IPS-20b (cell line): ENCODE measurements around the gene CHIT1.
A peak's percentile ranks its signal among the peaks of the same experiment; 100 is the strongest.
"Not testable (repeated sequence)": the region's sequence is repeated elsewhere in the genome, so short reads cannot be mapped to it uniquely, and the experiment has no call there.

Experiments
- H3K27ac ChIP-seq: one replicate; pipeline ENCODE4 v1.5.1; 2013; ENCODE audit warnings: low read length
- H3K27me3 ChIP-seq: 2 replicates; pipeline ENCODE4 v1.6.1; 2013; ENCODE audit warnings: mild to moderate bottlenecking, low read length, inconsistent platforms; ENCODE audit not compliant: insufficient read depth
- H3K36me3 ChIP-seq: 2 replicates; pipeline ENCODE4 v1.6.1; 2013; ENCODE audit warnings: low read depth, mild to moderate bottlenecking, inconsistent platforms, low read length, moderate library complexity; ENCODE audit not compliant: insufficient read depth
- H3K4me1 ChIP-seq: 2 replicates; pipeline ENCODE4 v1.6.1; 2013; ENCODE audit warnings: mild to moderate bottlenecking, control low read depth, inconsistent platforms, low read length, moderate library complexity; ENCODE audit not compliant: insufficient read depth
- H3K4me3 ChIP-seq: 2 replicates; pipeline ENCODE4 v1.5.1; 2013; ENCODE audit warnings: mild to moderate bottlenecking, low read length, inconsistent platforms
- H3K9ac ChIP-seq: 2 replicates; pipeline ENCODE4 v1.6.1; 2013; ENCODE audit warnings: low read depth, mild to moderate bottlenecking, inconsistent platforms, low read length, moderate library complexity
- H3K9me3 ChIP-seq: 2 replicates; pipeline ENCODE4 v1.6.1; 2013; ENCODE audit warnings: mild to moderate bottlenecking, low read depth, low read length, inconsistent platforms; ENCODE audit not compliant: insufficient read depth

Gene CHIT1

GRCh38 chr1:203272633-203273205 lies 43.2 kb upstream of the CHIT1 start:
- Histone ChIP-seq H3K27ac (no peak overlapping the region), H3K4me1 (no peaks in the 10 kb centered on the region; the same call in 1 of the 2 replicates), H3K9me3 (no peaks in the 10 kb centered on the region), H3K4me3 (peak overlapping the region; percentile 64; the same call in 1 of the 2 replicates), H3K9ac (peak overlapping the region; percentile 22; the same call in 1 of the 2 replicates), H3K27me3 (peaks cover 48% of the 10 kb centered on the region), H3K36me3 (no peaks in the 10 kb centered on the region)

GRCh38 chr1:203271962-203272632 lies 42.6 kb upstream of the CHIT1 start:
- H3K4me3 ChIP-seq, result no peak overlapping the region
- no peak overlapping the region for H3K9ac ChIP-seq
- no peaks in the 10 kb centered on the region for H3K36me3 ChIP-seq
- no peaks in the 10 kb centered on the region; the same call in 1 of the 2 replicates for H3K4me1 ChIP-seq
- peaks cover 49% of the 10 kb centered on the region for H3K27me3 ChIP-seq
- H3K9me3 ChIP-seq, result no peaks in the 10 kb centered on the region
- no peak overlapping the region for H3K27ac ChIP-seq

GRCh38 chr1:203271018-203271743 lies 41.7 kb upstream of the CHIT1 start:
- H3K27me3 ChIP-seq, result peaks cover 44% of the 10 kb centered on the region
- no peaks in the 10 kb centered on the region for H3K36me3 ChIP-seq
- H3K4me1 ChIP-seq, result no peaks in the 10 kb centered on the region; the same call in 1 of the 2 replicates
- H3K9ac ChIP-seq, result no peak overlapping the region
- H3K9me3 ChIP-seq, result no peaks in the 10 kb centered on the region
- H3K27ac ChIP-seq, result no peak overlapping the region
- H3K4me3 ChIP-seq, result no peak overlapping the region

GRCh38 chr1:203270448-203270847 lies 41.0 kb upstream of the CHIT1 start:
- H3K4me3 ChIP-seq, result no peak overlapping the region
- H3K36me3 ChIP-seq, result no peaks in the 10 kb centered on the region
- peaks cover 41% of the 10 kb centered on the region for H3K27me3 ChIP-seq
- H3K27ac ChIP-seq, result no peak overlapping the region
- H3K4me1 ChIP-seq, result no peaks in the 10 kb centered on the region; the same call in 1 of the 2 replicates
- no peak overlapping the region for H3K9ac ChIP-seq
- no peaks in the 10 kb centered on the region for H3K9me3 ChIP-seq

GRCh38 chr1:203269654-203270020 lies 40.2 kb upstream of the CHIT1 start:
- H3K4me1 ChIP-seq, result no peaks in the 10 kb centered on the region; the same call in 1 of the 2 replicates

GRCh38 chr1:203268901-203269653 lies 39.6 kb upstream of the CHIT1 start:
- H3K4me3 ChIP-seq, result no peak overlapping the region
- H3K36me3 ChIP-seq, result no peaks in the 10 kb centered on the region

More at GRCh38 chr1:203269654-203270020, 40.2 kb upstream of the CHIT1 start:
- H3K4me3 ChIP-seq, result no peak overlapping the region
- H3K27me3 ChIP-seq, result peaks cover 33% of the 10 kb centered on the region
- H3K9me3 ChIP-seq, result no peaks in the 10 kb centered on the region
- H3K9ac ChIP-seq, result no peak overlapping the region
- no peaks in the 10 kb centered on the region for H3K36me3 ChIP-seq
- H3K27ac ChIP-seq, result no peak overlapping the region

GRCh38 chr1:203267912-203268311 lies 38.4 kb upstream of the CHIT1 start:
- Histone ChIP-seq H3K36me3 (no peaks in the 10 kb centered on the region), H3K4me1 (no peaks in the 10 kb centered on the region; the same call in 1 of the 2 replicates), H3K4me3 (peak overlapping the region; percentile 81), H3K9me3 (no peaks in the 10 kb centered on the region), H3K27ac (no peak overlapping the region), H3K27me3 (peaks cover 16% of the 10 kb centered on the region), H3K9ac (peak overlapping the region; percentile 74; the same call in 1 of the 2 replicates)

More at GRCh38 chr1:203268901-203269653, 39.6 kb upstream of the CHIT1 start:
- Histone ChIP-seq H3K27me3 (peaks cover 28% of the 10 kb centered on the region), H3K9me3 (no peaks in the 10 kb centered on the region), H3K9ac (no peak overlapping the region), H3K4me1 (no peaks in the 10 kb centered on the region; the same call in 1 of the 2 replicates), H3K27ac (no peak overlapping the region)

- H3K9ac ChIP-seq, result peak overlapping the region; percentile 74; the same call in 1 of the 2 replicates
- no peaks in the 10 kb centered on the region; the same call in 1 of the 2 replicates for H3K4me1 ChIP-seq
- H3K9me3 ChIP-seq, result no peaks in the 10 kb centered on the region
- no peaks in the 10 kb centered on the region for H3K36me3 ChIP-seq
- H3K27me3 ChIP-seq, result peaks cover 11% of the 10 kb centered on the region
- peak overlapping the region; percentile 81 for H3K4me3 ChIP-seq
- no peak overlapping the region for H3K27ac ChIP-seq
These were observed 37.9 kb upstream of the CHIT1 start for GRCh38 chr1:203267347-203267846.

GRCh38 chr1:203266140-203266539 lies 36.7 kb upstream of the CHIT1 start:
- H3K4me1 ChIP-seq, H3K36me3 ChIP-seq, H3K9me3 ChIP-seq, H3K9ac ChIP-seq, H3K27me3 ChIP-seq, H3K27ac ChIP-seq, H3K4me3 ChIP-seq: not testable (repeated sequence)

- Histone ChIP-seq H3K4me3 (no peak overlapping the region), H3K4me1 (no peaks in the 10 kb centered on the region), H3K9ac (no peak overlapping the region), H3K36me3 (no peaks in the 10 kb centered on the region), H3K9me3 (no peaks in the 10 kb centered on the region), H3K27me3 (0 out of 2 replicates have a peak, but pooled peaks cover 4% of the 10 kb centered on the region), H3K27ac (no peak overlapping the region)
These were observed 36.1 kb upstream of the CHIT1 start for GRCh38 chr1:203265541-203265940.

GRCh38 chr1:203264052-203264501 lies 34.6 kb upstream of the CHIT1 start:
- Histone ChIP-seq H3K36me3 (no peaks in the 10 kb centered on the region), H3K9ac (no peak overlapping the region), H3K27ac (no peak overlapping the region), H3K4me3 (no peak overlapping the region), H3K27me3 (0 out of 2 replicates have a peak, but pooled peaks cover 4% of the 10 kb centered on the region), H3K9me3 (no peaks in the 10 kb centered on the region), H3K4me1 (no peaks in the 10 kb centered on the region)
